Panc1 (cell line): Measurements from ENCODE around the gene PGLYRP2. TPM values are rescaled to one million over a fixed set of nuclear protein-coding genes. Genes with fewer than 3 reads are reported as not detected.

ENCODE experiments used
- ATAC-seq: fragments of 200-7000 bp; cut with Tn5 transposase; 2 replicates; pipeline ENCODE4 v1.9.1; 2020; ENCODE audit warnings: mild to moderate bottlenecking, moderate library complexity
- BruUV-seq: library from RNA; stranded (reverse); fragments of 400-500 nt; replicated peaks from 2 replicates; lab custom pipeline; 2021; lab: Mats Ljungman, UMichigan
- CTCF ChIA-PET: fragments of 300-600 bp; sonication (Branson Sonifier 250); formaldehyde crosslinking; loops from one replicate; lab custom pipeline; 2022; ENCODE audit warnings: antibody characterized with exemption; lab: Charles Lee
- POLR2A ChIA-PET: fragments of 300-600 bp; sonication (Branson Sonifier 250); formaldehyde crosslinking; loops from one replicate; lab custom pipeline; 2022; ENCODE audit warnings: antibody characterized with exemption; lab: Charles Lee
- DNase-seq: peaks from one replicate; pipeline ENCODE4 v3.0.0-alpha.2; 2010; ENCODE audit warnings: low read depth, low spot score
- H3K27ac ChIP-seq: 2 replicates; pipeline ENCODE4 v1.5.1; 2011; ENCODE audit warnings: mild to moderate bottlenecking, low read length, inconsistent platforms
- H3K27me3 ChIP-seq: fragments of 200-500 bp; sonication (Bioruptor generic); 2 replicates; pipeline ENCODE4 v1.6.0; 2014; ENCODE audit warnings: low read length, inconsistent platforms; ENCODE audit not compliant: control insufficient read depth, insufficient read depth
- H3K36me3 ChIP-seq: fragments of 200-500 bp; sonication (Bioruptor generic); 2 replicates; pipeline ENCODE4 v1.5.1; 2014; ENCODE audit warnings: inconsistent platforms, mild to moderate bottlenecking, low read length, moderate library complexity; ENCODE audit not compliant: control insufficient read depth, insufficient read depth
- H3K4me1 ChIP-seq: 2 replicates; pipeline ENCODE4 v1.5.1; 2011; ENCODE audit warnings: inconsistent platforms, mild to moderate bottlenecking, low read length, moderate library complexity; ENCODE audit not compliant: control insufficient read depth, insufficient read depth
- H3K4me3 ChIP-seq, 2 experiments: 2 replicates each; pipeline ENCODE4 v1.5.1; 2011 to 2012; ENCODE audit warnings: low read depth in 2 of 2, low read length in 2 of 2, mild to moderate bottlenecking in 2 of 2, inconsistent platforms in 1 of 2, moderate library complexity in 1 of 2
- H3K9me3 ChIP-seq: fragments of 200-500 bp; sonication (Bioruptor generic); 2 replicates; pipeline ENCODE4 v1.5.1; 2014; ENCODE audit warnings: low read depth, mild to moderate bottlenecking, inconsistent platforms, low read length, moderate library complexity; ENCODE audit not compliant: control insufficient read depth, insufficient read depth
- POLR2AphosphoS5 ChIP-seq: IDR thresholded peaks from 2 replicates; pipeline ENCODE4 v1.6.1; 2012; ENCODE audit warnings: mild to moderate bottlenecking, low read depth, low read length, moderate library complexity
- SIN3A ChIP-seq: IDR thresholded peaks from 2 replicates; pipeline ENCODE4 v1.6.1; 2012; ENCODE audit warnings: low read depth, mild to moderate bottlenecking, low read length, moderate library complexity, borderline replicate concordance; ENCODE audit not compliant: insufficient read depth
- TCF7L2 ChIP-seq: IDR thresholded peaks from 2 replicates; pipeline ENCODE4 v1.6.1; 2011; ENCODE audit warnings: mild to moderate bottlenecking, low read depth, low read length, inconsistent platforms
- in situ Hi-C: cut with HindIII; loops from 2 replicates; pipeline ENCODE4 v1.10.0; 2016; ENCODE audit warnings: low sequenced_read_pairs, low pct_unique_long_range_greater_than_20kb
- intact Hi-C: fragments of 100-400 bp; cut with micrococcal nuclease; formaldehyde crosslinking; loops from one replicate; pipeline ENCODE4 v1.10.0; 2022; ENCODE audit not compliant: unreplicated experiment
- total RNA-seq: library from RNA; stranded (reverse); gene quantifications from one replicate; pipeline ENCODE4 v1.2.1, GENCODE V29; 2021; ENCODE audit not compliant: unreplicated experiment
- TF ChIP-seq, protein P1 (sequence below): fragments of 450-650 bp; IDR thresholded peaks from 2 replicates; pipeline ENCODE4 v1.5.1; 2017; ENCODE audit warnings: mild to moderate bottlenecking
- TF ChIP-seq, protein P2 (sequence below), 2 experiments: IDR thresholded peaks; 2 replicates each; pipeline ENCODE4 v1.6.1; 2011 to 2012; ENCODE audit warnings: low read depth in 2 of 2, control low read depth in 1 of 2, low read length in 1 of 2, mild to moderate bottlenecking in 1 of 2, moderate library complexity in 1 of 2; ENCODE audit not compliant: insufficient read depth in 1 of 2

PGLYRP2 gene
- total RNA-seq, 1 experiment from 2014 or later, result not detected

DNA sequence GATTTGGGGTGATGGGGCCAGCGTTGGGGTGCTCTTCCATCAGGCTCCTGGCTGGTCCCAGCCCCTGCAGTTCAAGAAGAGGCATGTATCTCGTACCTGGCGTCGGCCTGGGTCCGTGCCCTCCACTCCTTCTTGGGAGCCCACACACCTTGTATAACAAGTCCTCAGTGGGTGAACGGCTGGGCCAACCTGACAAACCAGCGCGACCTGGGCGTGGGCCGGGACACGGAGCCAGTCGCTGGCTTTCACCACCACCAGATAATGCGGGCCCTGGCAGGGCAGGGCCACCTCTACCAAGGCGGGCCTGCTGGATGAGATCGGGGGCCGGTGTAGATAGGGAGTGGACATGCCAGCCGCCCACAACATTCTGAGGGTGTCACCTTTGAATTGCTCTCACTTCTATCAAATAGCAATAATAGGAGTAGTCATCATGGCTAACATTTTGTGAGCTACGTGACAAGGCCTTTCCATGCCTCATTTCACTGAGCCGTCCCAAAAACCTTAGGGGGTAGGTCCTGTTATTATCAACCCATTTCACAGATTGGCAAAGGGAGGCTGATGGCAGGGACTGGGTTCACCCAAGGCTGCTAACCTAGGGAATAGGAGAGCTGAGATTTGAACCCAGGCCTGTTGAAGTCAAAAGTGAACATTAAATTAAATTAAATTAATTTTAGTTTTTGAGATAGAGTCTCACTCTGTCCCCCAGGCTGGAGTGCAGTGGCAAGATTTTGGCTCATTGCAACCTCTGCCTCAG lies 32.5 kb upstream of the PGLYRP2 start:
- intact Hi-C loops, result no loop called here
- Histone ChIP-seq H3K27ac (no peak overlapping the region), H3K36me3 (no peaks in the 10 kb centered on the region), H3K4me3 (no peak overlapping the region), H3K9me3 (no peaks in the 10 kb centered on the region), H3K4me1 (no peaks in the 10 kb centered on the region), H3K27me3 (no peaks in the 10 kb centered on the region; the same call in 1 of the 2 replicates)
- no TSS peak for BruUV-seq
- ATAC-seq (no peak), DNase-seq (no peak)
- TF ChIP-seq SIN3A, result no peak
- TF ChIP-seq, protein P1, sequence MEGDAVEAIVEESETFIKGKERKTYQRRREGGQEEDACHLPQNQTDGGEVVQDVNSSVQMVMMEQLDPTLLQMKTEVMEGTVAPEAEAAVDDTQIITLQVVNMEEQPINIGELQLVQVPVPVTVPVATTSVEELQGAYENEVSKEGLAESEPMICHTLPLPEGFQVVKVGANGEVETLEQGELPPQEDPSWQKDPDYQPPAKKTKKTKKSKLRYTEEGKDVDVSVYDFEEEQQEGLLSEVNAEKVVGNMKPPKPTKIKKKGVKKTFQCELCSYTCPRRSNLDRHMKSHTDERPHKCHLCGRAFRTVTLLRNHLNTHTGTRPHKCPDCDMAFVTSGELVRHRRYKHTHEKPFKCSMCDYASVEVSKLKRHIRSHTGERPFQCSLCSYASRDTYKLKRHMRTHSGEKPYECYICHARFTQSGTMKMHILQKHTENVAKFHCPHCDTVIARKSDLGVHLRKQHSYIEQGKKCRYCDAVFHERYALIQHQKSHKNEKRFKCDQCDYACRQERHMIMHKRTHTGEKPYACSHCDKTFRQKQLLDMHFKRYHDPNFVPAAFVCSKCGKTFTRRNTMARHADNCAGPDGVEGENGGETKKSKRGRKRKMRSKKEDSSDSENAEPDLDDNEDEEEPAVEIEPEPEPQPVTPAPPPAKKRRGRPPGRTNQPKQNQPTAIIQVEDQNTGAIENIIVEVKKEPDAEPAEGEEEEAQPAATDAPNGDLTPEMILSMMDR, result no peak
- TF ChIP-seq TCF7L2, result no peak
- TF ChIP-seq POLR2AphosphoS5, result no peak
- TF ChIP-seq, protein P2, sequence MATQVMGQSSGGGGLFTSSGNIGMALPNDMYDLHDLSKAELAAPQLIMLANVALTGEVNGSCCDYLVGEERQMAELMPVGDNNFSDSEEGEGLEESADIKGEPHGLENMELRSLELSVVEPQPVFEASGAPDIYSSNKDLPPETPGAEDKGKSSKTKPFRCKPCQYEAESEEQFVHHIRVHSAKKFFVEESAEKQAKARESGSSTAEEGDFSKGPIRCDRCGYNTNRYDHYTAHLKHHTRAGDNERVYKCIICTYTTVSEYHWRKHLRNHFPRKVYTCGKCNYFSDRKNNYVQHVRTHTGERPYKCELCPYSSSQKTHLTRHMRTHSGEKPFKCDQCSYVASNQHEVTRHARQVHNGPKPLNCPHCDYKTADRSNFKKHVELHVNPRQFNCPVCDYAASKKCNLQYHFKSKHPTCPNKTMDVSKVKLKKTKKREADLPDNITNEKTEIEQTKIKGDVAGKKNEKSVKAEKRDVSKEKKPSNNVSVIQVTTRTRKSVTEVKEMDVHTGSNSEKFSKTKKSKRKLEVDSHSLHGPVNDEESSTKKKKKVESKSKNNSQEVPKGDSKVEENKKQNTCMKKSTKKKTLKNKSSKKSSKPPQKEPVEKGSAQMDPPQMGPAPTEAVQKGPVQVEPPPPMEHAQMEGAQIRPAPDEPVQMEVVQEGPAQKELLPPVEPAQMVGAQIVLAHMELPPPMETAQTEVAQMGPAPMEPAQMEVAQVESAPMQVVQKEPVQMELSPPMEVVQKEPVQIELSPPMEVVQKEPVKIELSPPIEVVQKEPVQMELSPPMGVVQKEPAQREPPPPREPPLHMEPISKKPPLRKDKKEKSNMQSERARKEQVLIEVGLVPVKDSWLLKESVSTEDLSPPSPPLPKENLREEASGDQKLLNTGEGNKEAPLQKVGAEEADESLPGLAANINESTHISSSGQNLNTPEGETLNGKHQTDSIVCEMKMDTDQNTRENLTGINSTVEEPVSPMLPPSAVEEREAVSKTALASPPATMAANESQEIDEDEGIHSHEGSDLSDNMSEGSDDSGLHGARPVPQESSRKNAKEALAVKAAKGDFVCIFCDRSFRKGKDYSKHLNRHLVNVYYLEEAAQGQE (IDR thresholded peaks at IDR 0.05; ENCODE audit: insufficient read depth in 1 of 2, low read depth in 2 of 2, low read length in 1 of 2), result no peak
- in situ Hi-C loops, result no loop called here
- ChIA-PET CTCF (no interaction called here), POLR2A (no interaction called here)

GRCh38 chr19:15508035-15508710 lies 28.9 kb upstream of the PGLYRP2 start, which contains the start of gene CYP4F22:
Gene CYP4F22 (plus strand): TSS chr19:15508525. CDS start chr19:15525337, 16,812 bp downstream.
- Histone ChIP-seq H3K4me3 (peak within 1 kb of the TSS; percentile 17 to 32; a peak in 3 of 4 replicates), H3K36me3 (no peaks in the 10 kb centered on the region), H3K27ac (no peak within 1 kb of the TSS), H3K4me1 (no peaks in the 10 kb centered on the region), H3K27me3 (no peaks in the 10 kb centered on the region; the same call in 1 of the 2 replicates), H3K9me3 (no peaks in the 10 kb centered on the region)
- no peak for DNase-seq
- in situ Hi-C loops (no loop called here), intact Hi-C loops (no loop called here)
- ATAC-seq, result peak; percentile 65; the same call in 1 of the 2 replicates
- BruUV-seq, result no TSS peak
- CTCF ChIA-PET, result no interaction called here
- POLR2A ChIA-PET, result no interaction called here
- TF ChIP-seq POLR2AphosphoS5 (no peak), TCF7L2 (no peak), SIN3A (no peak)
- TF ChIP-seq, protein P2 (IDR thresholded peaks at IDR 0.05; ENCODE audit: insufficient read depth in 1 of 2, low read depth in 2 of 2, low read length in 1 of 2), result no peak
- TF ChIP-seq, protein P1, result no peak
